Esophagus squamous epithelium (tissue), 4 donors: ENCODE measurements around the gene MYOD1.

Source experiments
- POLR2A ChIP-seq, 4 donors: fragments of 450-650 bp; IDR thresholded peaks; one replicate each; pipeline ENCODE4 v1.6.1; 2017; ENCODE audit warnings: antibody characterized with exemption in 4 of 4, mild to moderate bottlenecking in 4 of 4, moderate library complexity in 3 of 4
- TF ChIP-seq, protein P1 (sequence below), 6 experiments: fragments of 450-650 bp in 4 of 6; fragments of 200-600 bp in 2 of 6; sonication (generic) in 2 of 6; IDR thresholded peaks; one replicate each; pipeline ENCODE4 v1.5.1; 2016 to 2019; ENCODE audit warnings: antibody characterized with exemption in 6 of 6, mild to moderate bottlenecking in 4 of 6, moderate library complexity in 4 of 6

DNA sequence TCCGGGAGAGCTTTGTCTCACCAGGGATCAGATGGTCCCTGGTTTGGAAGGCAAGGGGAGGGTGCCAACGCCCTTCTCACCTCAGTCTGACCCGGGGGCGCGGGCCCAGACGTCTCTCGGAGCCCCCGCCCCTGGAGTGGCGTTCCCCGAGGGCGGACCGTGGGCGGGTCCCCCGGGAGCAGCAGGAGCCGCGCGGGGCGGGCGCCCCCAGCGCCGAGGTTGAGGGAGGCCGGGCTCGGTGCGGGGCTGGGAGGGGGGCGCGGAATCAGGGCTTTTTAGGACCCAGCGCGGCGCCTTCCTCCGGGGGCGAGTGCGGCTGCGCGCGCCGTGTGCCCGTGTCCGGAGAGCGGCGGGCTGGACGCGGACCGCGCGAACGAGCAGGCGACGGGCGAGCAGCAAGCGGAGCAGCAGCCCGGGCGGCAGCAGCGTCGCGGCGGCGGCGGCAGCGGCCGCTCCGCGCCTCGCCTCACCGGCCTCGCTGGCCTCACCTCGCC is 15.1 kb downstream of the MYOD1 start, which contains the start of gene KCNC1:
- TF ChIP-seq, protein P1, sequence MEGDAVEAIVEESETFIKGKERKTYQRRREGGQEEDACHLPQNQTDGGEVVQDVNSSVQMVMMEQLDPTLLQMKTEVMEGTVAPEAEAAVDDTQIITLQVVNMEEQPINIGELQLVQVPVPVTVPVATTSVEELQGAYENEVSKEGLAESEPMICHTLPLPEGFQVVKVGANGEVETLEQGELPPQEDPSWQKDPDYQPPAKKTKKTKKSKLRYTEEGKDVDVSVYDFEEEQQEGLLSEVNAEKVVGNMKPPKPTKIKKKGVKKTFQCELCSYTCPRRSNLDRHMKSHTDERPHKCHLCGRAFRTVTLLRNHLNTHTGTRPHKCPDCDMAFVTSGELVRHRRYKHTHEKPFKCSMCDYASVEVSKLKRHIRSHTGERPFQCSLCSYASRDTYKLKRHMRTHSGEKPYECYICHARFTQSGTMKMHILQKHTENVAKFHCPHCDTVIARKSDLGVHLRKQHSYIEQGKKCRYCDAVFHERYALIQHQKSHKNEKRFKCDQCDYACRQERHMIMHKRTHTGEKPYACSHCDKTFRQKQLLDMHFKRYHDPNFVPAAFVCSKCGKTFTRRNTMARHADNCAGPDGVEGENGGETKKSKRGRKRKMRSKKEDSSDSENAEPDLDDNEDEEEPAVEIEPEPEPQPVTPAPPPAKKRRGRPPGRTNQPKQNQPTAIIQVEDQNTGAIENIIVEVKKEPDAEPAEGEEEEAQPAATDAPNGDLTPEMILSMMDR (IDR thresholded peaks at IDR 0.05), result no peak
- no peak for TF ChIP-seq POLR2A (IDR thresholded peaks at IDR 0.05)
